Measurements from ENCODE around the gene C7orf57. TPM values are rescaled to one million over a fixed set of nuclear protein-coding genes. Genes with fewer than 3 reads are reported as not detected.
"Not testable (repeated sequence)": the region's sequence is repeated elsewhere in the genome, so short reads cannot be mapped to it uniquely, and the experiment has no call there.

C7orf57 gene
- total RNA-seq: not detected

DNA sequence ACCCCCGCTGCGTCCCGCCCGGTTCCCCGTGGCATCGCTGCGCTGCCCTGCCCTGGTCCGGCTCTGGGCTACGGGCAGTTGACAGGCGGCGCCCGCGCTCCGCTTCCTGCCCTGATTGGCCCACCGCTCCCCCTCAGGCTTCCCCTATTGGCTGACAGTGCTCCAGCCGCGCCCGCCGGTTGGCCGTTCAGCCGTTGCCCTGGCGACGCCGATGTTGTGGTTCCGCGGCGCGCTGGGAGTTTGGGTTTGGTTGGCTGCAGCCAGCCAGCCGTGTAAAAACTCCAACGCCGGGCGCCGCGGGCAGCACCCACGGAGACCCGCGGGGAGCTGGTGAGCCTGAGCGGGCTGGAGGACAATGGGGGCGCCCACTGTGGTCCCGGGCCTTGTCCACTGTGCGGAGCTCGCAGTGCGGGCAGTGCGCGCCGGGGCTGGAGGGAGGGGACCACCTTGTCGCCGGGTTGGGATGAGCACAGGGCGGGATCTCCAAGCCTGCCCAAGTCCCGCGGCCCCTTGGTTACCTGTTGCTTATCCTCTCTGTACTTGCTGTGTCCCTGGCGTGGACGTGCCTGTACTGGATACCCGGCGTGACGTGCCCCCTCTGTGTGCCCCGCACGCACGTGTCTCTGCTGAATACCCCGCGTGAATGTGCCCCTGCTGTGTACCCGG is at the start of gene C7orf57:
TSS of gene C7orf57 (plus strand) at position 243 of the 666 bp plus-strand sequence. CDS start 766 bp downstream, outside the sequence.
- Histone ChIP-seq H3K4me1 (peaks cover 0 to 8% of the 10 kb centered on the region in 2 donors), H3K27me3 (no peaks in the 10 kb centered on the region), H3K27ac (no peak within 1 kb of the TSS), H3K9me3 (no peaks in the 10 kb centered on the region), H3K36me3 (no peaks in the 10 kb centered on the region), H3K4me3 (peak within 1 kb of the TSS; percentile 51 to 73)
- TF ChIP-seq, protein P1, sequence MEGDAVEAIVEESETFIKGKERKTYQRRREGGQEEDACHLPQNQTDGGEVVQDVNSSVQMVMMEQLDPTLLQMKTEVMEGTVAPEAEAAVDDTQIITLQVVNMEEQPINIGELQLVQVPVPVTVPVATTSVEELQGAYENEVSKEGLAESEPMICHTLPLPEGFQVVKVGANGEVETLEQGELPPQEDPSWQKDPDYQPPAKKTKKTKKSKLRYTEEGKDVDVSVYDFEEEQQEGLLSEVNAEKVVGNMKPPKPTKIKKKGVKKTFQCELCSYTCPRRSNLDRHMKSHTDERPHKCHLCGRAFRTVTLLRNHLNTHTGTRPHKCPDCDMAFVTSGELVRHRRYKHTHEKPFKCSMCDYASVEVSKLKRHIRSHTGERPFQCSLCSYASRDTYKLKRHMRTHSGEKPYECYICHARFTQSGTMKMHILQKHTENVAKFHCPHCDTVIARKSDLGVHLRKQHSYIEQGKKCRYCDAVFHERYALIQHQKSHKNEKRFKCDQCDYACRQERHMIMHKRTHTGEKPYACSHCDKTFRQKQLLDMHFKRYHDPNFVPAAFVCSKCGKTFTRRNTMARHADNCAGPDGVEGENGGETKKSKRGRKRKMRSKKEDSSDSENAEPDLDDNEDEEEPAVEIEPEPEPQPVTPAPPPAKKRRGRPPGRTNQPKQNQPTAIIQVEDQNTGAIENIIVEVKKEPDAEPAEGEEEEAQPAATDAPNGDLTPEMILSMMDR (IDR thresholded peaks at IDR 0.05): peak in 2 of 3 experiments; percentile 51 to 53
- DNase-seq (ENCODE audit: low spot score in 2 of 2): peak; percentile 70 to 94
- intact Hi-C loops (cut with DNase I): loop anchor here (1.0 to 2.0 kb wide), 3 partner anchors 53 to 75 kb away; partner anchors contain the start of genes HUS1 and UPP1

DNA sequence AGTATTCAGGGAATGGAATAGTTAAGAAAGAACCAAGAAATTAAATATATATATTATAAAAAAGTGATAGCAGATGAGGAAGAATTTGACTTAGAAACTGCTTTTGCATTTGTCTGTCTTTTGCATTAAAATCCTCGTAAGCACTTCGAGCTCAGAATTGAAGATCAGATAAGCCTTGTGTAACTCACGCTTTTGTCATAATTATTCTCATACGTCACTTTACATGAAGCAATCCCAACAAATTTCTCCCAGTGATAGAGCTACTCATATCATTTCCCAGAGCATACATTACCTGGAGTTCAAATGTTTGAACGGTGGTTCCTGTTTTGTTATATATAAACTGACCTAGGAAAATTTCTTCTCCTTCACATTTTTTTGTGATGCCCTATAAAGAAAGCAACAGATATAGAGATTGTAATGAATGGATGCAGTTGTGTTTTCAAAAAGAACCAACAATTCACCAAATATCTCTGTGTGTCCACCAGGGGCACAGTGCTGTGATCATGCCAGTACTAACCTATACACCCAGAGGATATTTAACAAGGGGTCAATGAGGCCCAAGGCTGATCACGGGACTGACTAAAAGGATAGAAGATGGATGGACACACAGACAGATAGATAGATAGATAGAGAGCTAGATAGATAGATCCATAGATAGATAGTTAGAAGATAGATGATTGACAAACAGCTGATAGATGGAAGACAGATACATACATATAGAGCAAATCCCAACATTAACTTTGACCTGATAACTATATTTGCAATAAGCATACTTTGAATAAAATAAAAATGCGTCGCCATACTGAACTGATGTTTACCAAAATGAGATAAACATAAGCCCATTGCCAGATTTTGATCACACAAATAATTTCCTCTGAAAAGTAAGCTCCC is 46.6 kb upstream of the C7orf57 start:
- H3K4me1 ChIP-seq: no peaks in the 10 kb centered on the region
- TF ChIP-seq, protein P1 (IDR thresholded peaks at IDR 0.05): no peak
- no peaks in the 10 kb centered on the region for H3K27me3 ChIP-seq
- no peak overlapping the region for H3K4me3 ChIP-seq
- no peaks in the 10 kb centered on the region for H3K9me3 ChIP-seq
- H3K27ac ChIP-seq: no peak overlapping the region
- no peak for DNase-seq (ENCODE audit: low spot score in 2 of 2)
- H3K36me3 ChIP-seq: no peaks in the 10 kb centered on the region
- intact Hi-C loops (cut with DNase I): no loop called here

DNA sequence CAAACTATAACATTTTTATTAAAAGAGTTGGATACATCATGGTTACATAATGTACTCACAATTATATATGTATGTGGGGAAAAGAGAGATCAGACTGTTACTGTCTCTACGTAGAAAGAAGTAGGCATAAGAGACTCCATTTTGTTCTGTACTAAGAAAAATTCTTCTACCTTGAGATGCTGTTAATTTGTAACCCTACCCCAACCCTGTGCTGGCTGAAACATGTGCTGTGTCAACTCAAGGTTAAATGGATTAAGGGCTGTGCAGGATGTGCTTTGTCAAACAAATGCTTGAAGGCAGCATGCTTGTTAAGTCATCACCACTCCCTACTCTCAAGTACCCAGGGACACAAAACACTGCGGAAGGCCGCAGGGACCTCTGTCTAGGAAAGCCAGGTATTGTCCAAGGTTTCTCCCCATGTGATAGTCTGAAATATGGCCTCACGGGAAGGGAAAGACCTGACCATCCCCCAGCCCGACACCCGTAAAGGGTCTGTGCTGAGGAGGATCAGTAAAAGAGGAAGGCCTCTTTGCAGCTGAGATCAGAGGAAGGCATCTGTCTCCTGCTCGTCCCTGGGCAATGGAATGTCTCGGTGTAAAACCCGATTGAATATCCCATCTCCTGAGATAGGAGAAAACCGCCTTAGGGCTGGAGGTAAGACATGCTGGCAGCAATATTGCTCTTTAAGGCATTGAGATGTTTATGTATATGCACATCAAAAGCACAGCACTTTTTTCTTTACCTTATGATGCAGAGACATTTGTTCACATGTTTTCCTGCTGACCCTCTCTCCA is 45.5 kb upstream of the C7orf57 start:
- H3K4me3 ChIP-seq; H3K4me1 ChIP-seq; H3K9me3 ChIP-seq; DNase-seq (ENCODE audit: low spot score in 2 of 2); H3K36me3 ChIP-seq; H3K27me3 ChIP-seq; H3K27ac ChIP-seq: not testable (repeated sequence)
- intact Hi-C loops (cut with DNase I): loop anchor here (10.0 kb wide), 1 partner anchor 485 kb away; no protein-coding TSS in a partner anchor

DNA sequence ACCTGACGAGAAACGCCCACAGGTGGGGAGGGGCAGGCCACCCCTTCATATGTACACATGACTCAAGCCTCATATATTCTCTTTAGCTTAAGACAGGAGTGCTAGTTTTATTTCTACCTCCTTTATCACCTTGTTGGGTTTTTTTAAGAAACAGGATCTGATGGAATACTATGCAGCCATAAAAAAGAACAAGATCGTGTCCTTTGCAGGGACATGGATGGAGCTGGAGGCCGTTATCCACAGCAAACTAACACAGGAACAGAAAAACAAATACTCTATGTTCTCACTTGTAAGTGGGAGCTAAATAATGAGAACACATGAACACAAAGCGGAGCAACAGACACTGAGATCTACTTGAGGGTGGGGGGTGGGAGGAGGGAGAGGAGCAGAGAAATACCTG is 44.8 kb upstream of the C7orf57 start:
- intact Hi-C loops (cut with DNase I): loop anchor here (10.0 kb wide), 1 partner anchor 484 kb away; no protein-coding TSS in a partner anchor

DNA sequence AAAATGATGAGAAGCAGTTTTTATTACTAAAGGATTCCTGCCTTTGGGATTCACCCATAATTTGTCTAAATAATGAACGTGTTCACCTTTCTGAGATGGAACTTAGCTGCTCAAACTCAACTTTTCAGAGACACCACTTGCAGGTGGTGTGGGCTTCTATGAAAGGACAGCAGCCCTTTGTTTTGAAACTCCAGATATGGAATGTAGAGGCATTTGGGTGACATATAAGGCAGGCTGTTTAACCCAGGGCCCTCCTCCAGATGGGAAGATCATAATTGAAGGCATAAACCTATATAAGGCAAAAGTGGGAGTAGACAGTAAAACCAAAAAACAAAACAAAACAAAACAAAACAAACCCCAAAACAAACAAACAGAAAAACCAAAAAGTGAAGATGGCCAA is 44.1 kb upstream of the C7orf57 start:
- H3K4me1 ChIP-seq: no peaks in the 10 kb centered on the region
- H3K9me3 ChIP-seq: no peaks in the 10 kb centered on the region
- no peaks in the 10 kb centered on the region for H3K36me3 ChIP-seq
- H3K4me3 ChIP-seq: peak overlapping the region in 1 of 2 donors; percentile 67
- intact Hi-C loops (cut with DNase I): loop anchor here (1.0 to 10.0 kb wide), 2 partner anchors 119 to 484 kb away; no protein-coding TSS in a partner anchor
- TF ChIP-seq, protein P1 (IDR thresholded peaks at IDR 0.05): no peak
- no peak for DNase-seq (ENCODE audit: low spot score in 2 of 2)
- peak overlapping the region in 1 of 2 donors; percentile 38 for H3K27ac ChIP-seq
- H3K27me3 ChIP-seq: no peaks in the 10 kb centered on the region

More for the DNA sequence above, 44.8 kb upstream of the C7orf57 start:
- H3K9me3 ChIP-seq: no peaks in the 10 kb centered on the region
- TF ChIP-seq, protein P1 (IDR thresholded peaks at IDR 0.05): no peak
- no peak for DNase-seq (ENCODE audit: low spot score in 2 of 2)
- no peaks in the 10 kb centered on the region for H3K36me3 ChIP-seq
- H3K4me1 ChIP-seq: no peaks in the 10 kb centered on the region
- H3K4me3 ChIP-seq: no peak overlapping the region
- no peaks in the 10 kb centered on the region for H3K27me3 ChIP-seq
- no peak overlapping the region for H3K27ac ChIP-seq

All from ascending aorta (tissue), 2 donors.